PC-3 (cell line): ENCODE results near the gene FUT8. TPM values are rescaled to one million over a fixed set of nuclear protein-coding genes. Genes with fewer than 3 reads are reported as not detected.

Experiments
- ATAC-seq: fragments of 200-7000 bp; cut with Tn5 transposase; 2 replicates; pipeline ENCODE4 v1.9.1; 2020; ENCODE audit warnings: mild to moderate bottlenecking, moderate library complexity
- BruUV-seq: library from RNA; stranded (reverse); fragments of 400-500 nt; replicated peaks from 2 replicates; lab custom pipeline; 2021; lab: Mats Ljungman, UMichigan
- CTCF ChIA-PET: fragments of 300-600 bp; sonication (Branson Sonifier 250); formaldehyde crosslinking; loops from one replicate; lab custom pipeline; 2022; ENCODE audit warnings: antibody characterized with exemption; lab: Charles Lee
- POLR2A ChIA-PET: fragments of 300-600 bp; sonication (Branson Sonifier 250); formaldehyde crosslinking; loops from one replicate; lab custom pipeline; 2022; ENCODE audit warnings: antibody characterized with exemption; ENCODE audit not compliant: unreplicated experiment; lab: Charles Lee
- DNase-seq: peaks from one replicate; pipeline ENCODE4 v3.0.0-alpha.2; 2015
- H2AFZ ChIP-seq: fragments of 300-600 bp; sonication (generic); 2 replicates; pipeline ENCODE4 v1.6.0; 2016; ENCODE audit warnings: antibody characterized with exemption, low read length
- H3F3A ChIP-seq: fragments of 300-600 bp; sonication (generic); one replicate; pipeline ENCODE4 v1.6.0; 2017; ENCODE audit warnings: antibody characterized with exemption, low read length, control low read depth, mild to moderate bottlenecking; ENCODE audit not compliant: unreplicated experiment
- H3K27ac ChIP-seq: fragments of 300-600 bp; sonication (generic); 2 replicates; pipeline ENCODE4 v1.5.1; 2016; ENCODE audit warnings: mild to moderate bottlenecking, low read length
- H3K27me3 ChIP-seq: fragments of 300-600 bp; sonication (generic); 2 replicates; pipeline ENCODE4 v1.6.1; 2016; ENCODE audit warnings: low read length, mixed read lengths
- H3K36me3 ChIP-seq: fragments of 300-600 bp; sonication (generic); 2 replicates; pipeline ENCODE4 v1.6.1; 2016; ENCODE audit warnings: low read depth, mixed run types, low read length, mixed read lengths
- H3K4me1 ChIP-seq: fragments of 300-600 bp; sonication (generic); 2 replicates; pipeline ENCODE4 v1.5.1; 2016; ENCODE audit warnings: low read length; ENCODE audit not compliant: insufficient read depth
- H3K4me2 ChIP-seq: fragments of 300-600 bp; sonication (generic); 2 replicates; pipeline ENCODE4 v1.6.0; 2016; ENCODE audit warnings: low read length
- H3K4me3 ChIP-seq: fragments of 300-600 bp; sonication (generic); 2 replicates; pipeline ENCODE4 v1.5.1; 2016; ENCODE audit warnings: mild to moderate bottlenecking, low read length, mixed read lengths
- H3K79me2 ChIP-seq: fragments of 300-600 bp; sonication (generic); 2 replicates; pipeline ENCODE4 v1.6.1; 2017; ENCODE audit warnings: low read length, mixed read lengths
- H3K9ac ChIP-seq: fragments of 300-600 bp; sonication (generic); 2 replicates; pipeline ENCODE4 v1.6.0; 2016; ENCODE audit warnings: mild to moderate bottlenecking, low read length
- H3K9me2 ChIP-seq: fragments of 300-600 bp; sonication (generic); replicated peaks from 2 replicates; pipeline ENCODE4 v1.6.1; 2016; ENCODE audit warnings: mixed run types, low read length, mixed read lengths
- H3K9me3 ChIP-seq: fragments of 300-600 bp; sonication (generic); 2 replicates; pipeline ENCODE4 v1.6.1; 2016; ENCODE audit warnings: low read length, mixed read lengths
- H4K20me1 ChIP-seq: fragments of 300-600 bp; sonication (generic); 2 replicates; pipeline ENCODE4 v1.6.1; 2016; ENCODE audit warnings: low read length, mixed read lengths
- CTCF ChIP-seq: fragments of 300-600 bp; sonication (generic); conservative IDR thresholded peaks from 2 replicates; pipeline ENCODE4 v1.5.1; 2017; ENCODE audit warnings: antibody characterized with exemption, low read depth, mild to moderate bottlenecking, low read length
- EZH2 ChIP-seq: fragments of 300-600 bp; sonication (generic); IDR thresholded peaks from one replicate; pipeline ENCODE4 v1.6.1; 2017; ENCODE audit warnings: antibody characterized with exemption, mild to moderate bottlenecking, low read length; ENCODE audit not compliant: unreplicated experiment
- EZH2phosphoT487 ChIP-seq: fragments of 300-600 bp; sonication (generic); IDR thresholded peaks from 2 replicates; pipeline ENCODE4 v1.6.1; 2018; ENCODE audit warnings: mild to moderate bottlenecking, antibody characterized with exemption, low read length, borderline replicate concordance
- intact Hi-C: fragments of 100-400 bp; cut with micrococcal nuclease; formaldehyde crosslinking; loops from 2 replicates; pipeline ENCODE4 v1.9.0; 2023
- total RNA-seq: library from RNA; depleted of rRNA; stranded (reverse); fragments of >200 nt; gene quantifications from 2 replicates; pipeline ENCODE4 v1.2.3, GENCODE V29; 2014

The FUT8 gene
- total RNA-seq, 1 experiment from 2014 or later: 132 TPM

DNA sequence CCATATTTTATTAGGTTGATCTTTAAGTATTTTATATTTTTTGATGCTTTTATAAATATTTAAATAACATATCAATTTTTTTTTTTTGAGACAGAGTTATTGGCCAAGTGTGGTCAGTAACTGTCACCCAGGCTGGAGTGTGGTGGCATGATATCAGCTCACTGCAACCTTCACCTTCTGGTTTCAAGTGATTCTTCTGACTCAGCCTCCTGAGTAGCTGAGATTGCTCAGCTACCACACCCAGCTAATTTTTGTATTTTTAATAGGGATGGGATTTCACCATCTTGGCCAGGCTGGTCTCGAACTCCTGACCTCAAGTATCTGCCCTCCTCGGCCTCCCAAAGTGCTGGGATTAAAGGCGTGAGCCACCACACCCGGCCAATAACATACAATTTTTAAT is 71.1 kb downstream of the FUT8 start:
- no peaks in the 10 kb centered on the region for H3K9me2 ChIP-seq
- no TSS peak for BruUV-seq
- ChIA-PET CTCF (no interaction called here), POLR2A (interaction anchor here (0.6 to 0.7 kb wide), 2 partner anchors 11 to 570 kb away, joined by 3 to 7 read pairs; no protein-coding TSS in a partner anchor)
- intact Hi-C loops: no loop called here
- ATAC-seq (peak; percentile 80), DNase-seq (peak; percentile 57)
- H3K27ac ChIP-seq: no peak overlapping the region
- H3K36me3 ChIP-seq: peaks cover 6% of the 10 kb centered on the region; the same call in 1 of the 2 replicates
- peaks cover 16% of the 10 kb centered on the region for H3K4me1 ChIP-seq
- H3K9ac ChIP-seq: no peak overlapping the region
- H3K9me3 ChIP-seq: no peaks in the 10 kb centered on the region
- H4K20me1 ChIP-seq: peaks cover 21% of the 10 kb centered on the region
- H2AFZ ChIP-seq: no peak overlapping the region
- TF ChIP-seq CTCF: no peak
- TF ChIP-seq EZH2phosphoT487: no peak
- TF ChIP-seq EZH2: no peak
- no peaks in the 10 kb centered on the region for H3K27me3 ChIP-seq
- no peaks in the 10 kb centered on the region for H3F3A ChIP-seq
- no peak overlapping the region for H3K4me3 ChIP-seq
- H3K79me2 ChIP-seq: peaks cover 99% of the 10 kb centered on the region
- H3K4me2 ChIP-seq: no peak overlapping the region

DNA sequence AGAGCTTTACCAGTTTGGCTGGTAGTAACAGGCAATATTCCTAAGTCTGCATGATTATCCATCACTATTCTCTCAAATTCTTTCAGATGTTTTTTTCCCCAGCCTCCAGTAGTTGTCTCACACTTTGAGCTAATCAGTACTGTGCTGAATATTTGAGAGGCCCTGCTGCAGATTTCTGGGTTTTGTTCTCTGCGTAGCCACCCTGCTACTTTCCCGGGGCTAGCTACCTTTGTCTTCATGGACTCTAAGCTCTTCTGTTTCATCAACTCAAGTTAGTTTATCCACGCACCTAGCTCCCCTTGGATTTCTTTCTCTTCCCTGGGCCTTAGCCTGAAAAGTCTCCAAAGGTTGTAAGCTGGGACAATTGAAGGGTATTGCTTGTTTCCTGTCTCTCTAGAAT is 73.0 kb downstream of the FUT8 start:
- no peak overlapping the region for H3K4me2 ChIP-seq
- H3K79me2 ChIP-seq: peaks cover 99% of the 10 kb centered on the region
- peaks cover 8% of the 10 kb centered on the region; the same call in 1 of the 2 replicates for H3K36me3 ChIP-seq
- no peaks in the 10 kb centered on the region for H3K9me2 ChIP-seq
- DNase-seq: no peak
- TF ChIP-seq EZH2 (no peak), CTCF (no peak), EZH2phosphoT487 (no peak)
- no peak overlapping the region for H2AFZ ChIP-seq
- no peaks in the 10 kb centered on the region for H3F3A ChIP-seq
- peaks cover 15% of the 10 kb centered on the region for H3K4me1 ChIP-seq
- CTCF ChIA-PET: no interaction called here
- intact Hi-C loops: no loop called here
- H3K9me3 ChIP-seq: no peaks in the 10 kb centered on the region
- no peak overlapping the region for H3K9ac ChIP-seq
- no TSS peak for BruUV-seq
- H3K27ac ChIP-seq: no peak overlapping the region
- no peak overlapping the region for H3K4me3 ChIP-seq
- peaks cover 21% of the 10 kb centered on the region for H4K20me1 ChIP-seq
- no peak for ATAC-seq
- POLR2A ChIA-PET: interaction anchor here (0.6 kb wide), 1 partner anchor 781 kb away, joined by 4 read pairs; no protein-coding TSS in a partner anchor
- H3K27me3 ChIP-seq: no peaks in the 10 kb centered on the region

DNA sequence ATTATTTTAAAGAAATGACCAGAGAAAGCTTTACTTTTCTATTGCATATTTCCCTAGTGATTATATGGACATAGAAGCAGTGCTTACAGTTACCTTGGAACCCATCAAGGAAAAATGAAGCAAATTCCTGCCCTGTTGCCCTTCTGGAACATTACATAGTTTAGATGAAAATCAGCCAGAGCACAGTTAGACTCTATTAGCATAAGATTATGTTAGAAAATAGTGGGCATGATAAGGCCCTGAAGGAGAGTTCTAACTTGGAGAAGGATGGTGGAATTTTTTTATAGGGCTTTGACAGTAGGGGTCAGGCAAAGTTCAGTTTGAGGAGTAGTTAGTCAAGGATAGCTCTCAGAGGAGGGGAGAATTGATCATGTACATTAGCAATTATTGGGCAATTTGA is 74.3 kb downstream of the FUT8 start:
- Histone ChIP-seq H3K36me3 (peaks cover 13% of the 10 kb centered on the region; the same call in 1 of the 2 replicates), H3K27ac (no peak overlapping the region), H3K4me1 (peaks cover 15% of the 10 kb centered on the region), H3K79me2 (peaks cover 99% of the 10 kb centered on the region), H4K20me1 (peaks cover 21% of the 10 kb centered on the region), H3K9ac (no peak overlapping the region), H3K4me2 (no peak overlapping the region), H2AFZ (no peak overlapping the region), H3K27me3 (no peaks in the 10 kb centered on the region), H3K4me3 (no peak overlapping the region), H3F3A (no peaks in the 10 kb centered on the region), H3K9me3 (no peaks in the 10 kb centered on the region), H3K9me2 (no peaks in the 10 kb centered on the region)
- ATAC-seq (no peak), DNase-seq (no peak)
- POLR2A ChIA-PET: no interaction called here
- TF ChIP-seq EZH2 (no peak), EZH2phosphoT487 (no peak), CTCF (peak; percentile 31)
- CTCF ChIA-PET: no interaction called here
- no TSS peak for BruUV-seq
- intact Hi-C loops: no loop called here
